Loucy (cell line): ENCODE results near the gene MMP28.

ENCODE experiments used
- H2AFZ ChIP-seq: fragments of 200-600 bp; sonication (generic); 2 replicates; pipeline ENCODE4 v1.6.0; 2016; ENCODE audit warnings: antibody characterized with exemption, mild to moderate bottlenecking, low read length, moderate library complexity
- H3F3A ChIP-seq: fragments of 200-600 bp; 2 replicates; pipeline ENCODE4 v1.6.0; 2016; ENCODE audit warnings: antibody characterized with exemption, low read depth, mild to moderate bottlenecking
- H3K27me3 ChIP-seq: fragments of 200-600 bp; sonication (generic); 2 replicates; pipeline ENCODE4 v1.6.1; 2014; ENCODE audit warnings: low read length, mild to moderate bottlenecking; ENCODE audit not compliant: insufficient read depth, poor library complexity, severe bottlenecking
- H3K36me3 ChIP-seq: fragments of 200-600 bp; sonication (generic); 2 replicates; pipeline ENCODE4 v1.6.1; 2016; ENCODE audit warnings: low read length; ENCODE audit not compliant: insufficient read depth
- H3K4me1 ChIP-seq: fragments of 200-600 bp; sonication (generic); 2 replicates; pipeline ENCODE4 v1.5.1; 2014; ENCODE audit warnings: low read length, mild to moderate bottlenecking; ENCODE audit not compliant: insufficient read depth, poor library complexity, severe bottlenecking
- H3K4me2 ChIP-seq: fragments of 200-600 bp; sonication (generic); 2 replicates; pipeline ENCODE4 v1.6.0; 2014; ENCODE audit warnings: antibody characterized with exemption, low read length, low read depth, mild to moderate bottlenecking; ENCODE audit not compliant: poor library complexity, severe bottlenecking
- H3K4me3 ChIP-seq: fragments of 200-600 bp; sonication (generic); 2 replicates; pipeline ENCODE4 v1.5.1; 2014; ENCODE audit warnings: low read length, mild to moderate bottlenecking, mixed read lengths; ENCODE audit not compliant: poor library complexity, severe bottlenecking
- H3K79me2 ChIP-seq: fragments of 200-600 bp; sonication (generic); 2 replicates; pipeline ENCODE4 v1.6.1; 2014; ENCODE audit warnings: low read length; ENCODE audit not compliant: insufficient read depth
- H3K9ac ChIP-seq: fragments of 200-600 bp; sonication (generic); 2 replicates; pipeline ENCODE4 v1.6.0; 2014; ENCODE audit warnings: mild to moderate bottlenecking, low read depth, low read length, moderate library complexity; ENCODE audit not compliant: poor library complexity, severe bottlenecking
- H3K9me2 ChIP-seq: fragments of 200-600 bp; sonication (generic); replicated peaks from 2 replicates; pipeline ENCODE4 v1.6.1; 2016; ENCODE audit warnings: low read depth, low read length, mixed read lengths
- H3K9me3 ChIP-seq: fragments of 200-600 bp; sonication (generic); 2 replicates; pipeline ENCODE4 v1.6.1; 2014; ENCODE audit warnings: mild to moderate bottlenecking, antibody characterized with exemption, low read length, low read depth; ENCODE audit not compliant: insufficient read depth
- H4K20me1 ChIP-seq: fragments of 200-600 bp; sonication (generic); 2 replicates; pipeline ENCODE4 v1.6.0; 2014; ENCODE audit warnings: antibody characterized with exemption, low read length, mild to moderate bottlenecking; ENCODE audit not compliant: insufficient read depth, poor library complexity, severe bottlenecking
- CTCF ChIP-seq: fragments of 200-600 bp; sonication (generic); conservative IDR thresholded peaks from 2 replicates; pipeline ENCODE4 v1.5.1; 2014; ENCODE audit warnings: mild to moderate bottlenecking, antibody characterized with exemption, low read length
- EZH2phosphoT487 ChIP-seq: fragments of 200-600 bp; IDR thresholded peaks from 2 replicates; pipeline ENCODE4 v1.6.1; 2018; ENCODE audit warnings: antibody characterized with exemption, mild to moderate bottlenecking, moderate library complexity, borderline replicate concordance

The MMP28 gene

GRCh38 chr17:35738519-35739133 is 56.8 kb downstream of the MMP28 start:
- no peak overlapping the region for H3K4me3 ChIP-seq
- no peaks in the 10 kb centered on the region for H3K9me2 ChIP-seq
- no peaks in the 10 kb centered on the region for H3K79me2 ChIP-seq
- H3K36me3 ChIP-seq, result no peaks in the 10 kb centered on the region
- no peak overlapping the region for H3K4me2 ChIP-seq
- no peak overlapping the region for H3K9ac ChIP-seq
- H3K9me3 ChIP-seq, result no peaks in the 10 kb centered on the region
- no peak for TF ChIP-seq EZH2phosphoT487
- no peak for TF ChIP-seq CTCF
- no peak overlapping the region for H2AFZ ChIP-seq
- H4K20me1 ChIP-seq, result no peaks in the 10 kb centered on the region
- H3K27me3 ChIP-seq, result no peaks in the 10 kb centered on the region
- H3K4me1 ChIP-seq, result no peaks in the 10 kb centered on the region
- H3F3A ChIP-seq, result no peaks in the 10 kb centered on the region

GRCh38 chr17:35736236-35736635 is 59.2 kb downstream of the MMP28 start:
- Histone ChIP-seq H3K9me3 (no peaks in the 10 kb centered on the region), H3K4me2 (no peak overlapping the region), H3K79me2 (no peaks in the 10 kb centered on the region), H3K36me3 (no peaks in the 10 kb centered on the region), H3K9me2 (no peaks in the 10 kb centered on the region), H2AFZ (no peak overlapping the region), H3K4me1 (no peaks in the 10 kb centered on the region), H3K9ac (no peak overlapping the region), H3K4me3 (no peak overlapping the region), H3F3A (no peaks in the 10 kb centered on the region), H4K20me1 (no peaks in the 10 kb centered on the region), H3K27me3 (no peaks in the 10 kb centered on the region)
- no peak for TF ChIP-seq EZH2phosphoT487
- TF ChIP-seq CTCF, result no peak

GRCh38 chr17:35735036-35735805 is 60.2 kb downstream of the MMP28 start:
- Histone ChIP-seq H2AFZ (no peak overlapping the region), H3K4me2 (no peak overlapping the region), H3K9me2 (no peaks in the 10 kb centered on the region), H3K27me3 (no peaks in the 10 kb centered on the region), H3K4me1 (no peaks in the 10 kb centered on the region), H3K36me3 (no peaks in the 10 kb centered on the region), H4K20me1 (no peaks in the 10 kb centered on the region), H3K9ac (no peak overlapping the region), H3K4me3 (no peak overlapping the region), H3F3A (no peaks in the 10 kb centered on the region), H3K79me2 (no peaks in the 10 kb centered on the region), H3K9me3 (no peaks in the 10 kb centered on the region)
- TF ChIP-seq CTCF, result no peak
- no peak for TF ChIP-seq EZH2phosphoT487
